ENCODE measurements around the gene THEM4.
"Not testable (repeated sequence)": the region's sequence is repeated elsewhere in the genome, so short reads cannot be mapped to it uniquely, and the experiment has no call there.

The THEM4 gene

DNA sequence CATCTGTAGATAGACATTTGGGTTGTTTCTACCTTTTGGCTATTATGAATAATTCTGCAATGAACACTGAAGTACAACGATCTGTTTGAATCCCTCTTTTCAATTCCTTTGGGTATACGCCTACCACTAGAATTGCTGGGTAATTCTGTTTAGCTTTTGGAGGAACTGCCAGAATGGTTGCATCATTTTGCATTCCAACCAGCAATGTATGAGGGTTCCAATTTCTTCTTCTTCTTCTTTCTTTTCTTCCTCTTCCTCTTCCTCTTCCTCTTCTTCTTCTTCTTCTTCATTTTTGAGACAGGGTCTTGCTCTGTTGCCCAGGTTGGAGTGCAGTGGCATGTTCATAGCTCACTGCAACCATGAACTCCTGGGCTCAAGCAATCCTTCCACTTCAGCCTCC, 42.0 kb downstream of the THEM4 start:
- peaks cover 4% of the 10 kb centered on the region for H3K36me3 Mint-ChIP-seq (ENCODE audit: low read depth)
- no peaks in the 10 kb centered on the region for H3K9me3 Mint-ChIP-seq
- H3K27ac Mint-ChIP-seq = no peak overlapping the region
- H3K27me3 Mint-ChIP-seq = no peaks in the 10 kb centered on the region
- no peak overlapping the region for H3K4me3 Mint-ChIP-seq
- H3K4me1 Mint-ChIP-seq (ENCODE audit: low read depth) = peaks cover 11% of the 10 kb centered on the region
- no peak for DNase-seq

GRCh38 chr1:151864411-151864810, 44.9 kb downstream of the THEM4 start:
- DNase-seq = no peak
- no peaks in the 10 kb centered on the region for H3K36me3 Mint-ChIP-seq (ENCODE audit: low read depth)
- H3K4me1 Mint-ChIP-seq (ENCODE audit: low read depth) = peaks cover 11% of the 10 kb centered on the region
- no peak overlapping the region for H3K27ac Mint-ChIP-seq
- no peaks in the 10 kb centered on the region for H3K27me3 Mint-ChIP-seq
- H3K9me3 Mint-ChIP-seq = no peaks in the 10 kb centered on the region
- no peak overlapping the region for H3K4me3 Mint-ChIP-seq

GRCh38 chr1:151862604-151863003, 46.7 kb downstream of the THEM4 start:
- Mint-ChIP-seq H3K36me3 (ENCODE audit: low read depth) (no peaks in the 10 kb centered on the region), H3K4me3 (no peak overlapping the region), H3K4me1 (ENCODE audit: low read depth) (peaks cover 2% of the 10 kb centered on the region), H3K27ac (no peak overlapping the region), H3K27me3 (no peaks in the 10 kb centered on the region), H3K9me3 (no peaks in the 10 kb centered on the region)
- no peak for DNase-seq

DNA sequence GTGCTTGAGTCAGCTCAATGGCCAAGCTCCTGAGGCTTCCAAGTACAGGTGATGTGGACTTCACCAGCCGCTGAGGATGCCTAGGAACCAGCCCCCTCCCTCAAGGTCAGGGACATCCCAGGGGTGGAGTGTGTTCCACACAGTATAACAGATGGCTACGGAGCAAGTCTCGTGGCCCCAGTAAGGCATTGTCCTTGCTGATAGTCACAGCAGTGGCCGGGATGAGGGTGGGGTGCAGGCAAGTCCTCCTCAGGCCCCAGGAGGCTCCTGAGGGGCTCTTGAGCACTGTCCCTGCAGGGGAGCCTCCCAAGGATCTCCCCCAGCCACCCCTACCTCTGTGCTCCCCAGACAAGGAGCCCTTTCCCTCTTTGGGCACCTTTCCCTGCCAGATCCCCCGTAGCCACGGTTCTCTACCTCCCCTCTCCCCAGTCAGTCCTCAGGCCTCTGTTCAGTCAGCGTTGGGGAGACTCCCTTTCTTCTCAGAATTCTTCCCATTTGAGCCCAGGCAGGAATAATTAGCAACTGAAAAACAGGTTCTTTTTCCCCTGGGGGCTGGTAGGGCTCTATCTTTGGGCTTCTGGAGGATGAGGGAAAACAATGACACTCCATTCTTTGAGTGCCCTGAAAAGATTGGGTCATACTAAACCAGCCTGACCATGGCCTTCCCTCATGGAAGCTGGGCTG, 48.7 kb downstream of the THEM4 start:
- H3K27ac Mint-ChIP-seq = no peak overlapping the region
- DNase-seq = no peak
- H3K9me3 Mint-ChIP-seq = no peaks in the 10 kb centered on the region
- no peaks in the 10 kb centered on the region for H3K27me3 Mint-ChIP-seq
- no peak overlapping the region for H3K4me3 Mint-ChIP-seq
- H3K4me1 Mint-ChIP-seq (ENCODE audit: low read depth) = no peaks in the 10 kb centered on the region
- H3K36me3 Mint-ChIP-seq (ENCODE audit: low read depth) = no peaks in the 10 kb centered on the region

- no peak overlapping the region for H3K4me3 Mint-ChIP-seq
- no peaks in the 10 kb centered on the region for H3K4me1 Mint-ChIP-seq (ENCODE audit: low read depth)
- no peaks in the 10 kb centered on the region for H3K27me3 Mint-ChIP-seq
- H3K9me3 Mint-ChIP-seq = no peaks in the 10 kb centered on the region
- peaks cover 2% of the 10 kb centered on the region for H3K36me3 Mint-ChIP-seq (ENCODE audit: low read depth)
- DNase-seq = no peak
- no peak overlapping the region for H3K27ac Mint-ChIP-seq
Observed at GRCh38 chr1:151859891-151860293, 49.4 kb downstream of the THEM4 start.

DNA sequence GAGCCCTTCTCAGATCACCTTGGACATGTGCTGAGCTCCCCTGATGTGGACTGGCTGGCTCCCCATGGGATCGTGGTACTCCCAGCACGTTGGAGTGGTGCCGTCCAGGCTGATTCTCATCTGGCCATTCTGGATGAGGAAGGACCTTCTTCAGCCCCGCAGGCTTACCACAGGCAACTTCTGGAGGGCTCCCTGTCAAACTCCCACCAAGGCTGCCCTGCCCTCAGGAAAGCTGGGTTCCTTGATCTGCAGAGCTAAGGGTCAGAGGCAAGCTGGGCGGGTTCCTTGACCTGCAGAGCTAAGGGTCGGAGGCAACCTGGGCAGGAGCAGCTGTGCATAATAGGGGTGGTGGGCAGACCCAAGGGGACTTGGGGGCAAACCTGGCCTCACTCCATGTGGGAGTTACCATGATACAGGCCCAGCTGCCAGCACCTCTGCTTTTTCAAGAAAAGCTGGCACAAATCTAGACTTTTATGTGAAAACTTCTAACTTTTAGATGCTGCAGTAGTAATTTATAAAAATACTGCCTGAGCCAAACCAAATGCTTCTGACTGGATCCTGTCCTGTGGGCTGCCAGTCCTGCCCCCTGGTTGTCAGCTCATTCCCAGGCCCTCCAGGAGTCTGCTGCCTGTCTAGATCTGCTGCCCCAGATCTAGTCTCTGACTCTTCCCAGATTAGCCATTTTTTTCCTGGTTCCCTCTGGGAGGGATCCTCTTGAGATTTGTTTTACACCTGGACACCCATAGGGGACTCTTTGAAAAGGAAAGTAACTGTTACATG, 50.2 kb downstream of the THEM4 start:
- no peaks in the 10 kb centered on the region for H3K4me1 Mint-ChIP-seq (ENCODE audit: low read depth)
- DNase-seq = no peak

GRCh38 chr1:151858030-151858746, 51.1 kb downstream of the THEM4 start:
- Mint-ChIP-seq H3K4me3 (no peak overlapping the region), H3K27me3 (no peaks in the 10 kb centered on the region), H3K4me1 (ENCODE audit: low read depth) (no peaks in the 10 kb centered on the region), H3K27ac (no peak overlapping the region), H3K36me3 (ENCODE audit: low read depth) (peaks cover 3% of the 10 kb centered on the region), H3K9me3 (no peaks in the 10 kb centered on the region)
- no peak for DNase-seq

More for the DNA sequence above, 50.2 kb downstream of the THEM4 start:
- Mint-ChIP-seq H3K27ac (no peak overlapping the region), H3K9me3 (no peaks in the 10 kb centered on the region), H3K4me3 (no peak overlapping the region), H3K27me3 (no peaks in the 10 kb centered on the region), H3K36me3 (ENCODE audit: low read depth) (peaks cover 3% of the 10 kb centered on the region)

- Mint-ChIP-seq H3K9me3 (no peaks in the 10 kb centered on the region), H3K36me3 (ENCODE audit: low read depth) (peaks cover 15% of the 10 kb centered on the region), H3K4me1 (ENCODE audit: low read depth) (no peaks in the 10 kb centered on the region), H3K4me3 (no peak overlapping the region), H3K27me3 (no peaks in the 10 kb centered on the region), H3K27ac (no peak overlapping the region)
- DNase-seq = no peak
Observed at GRCh38 chr1:151855933-151856332, 53.4 kb downstream of the THEM4 start.

GRCh38 chr1:151855516-151855915, 53.8 kb downstream of the THEM4 start:
- peaks cover 16% of the 10 kb centered on the region for H3K36me3 Mint-ChIP-seq (ENCODE audit: low read depth)
- H3K4me1 Mint-ChIP-seq (ENCODE audit: low read depth); H3K27ac Mint-ChIP-seq; H3K4me3 Mint-ChIP-seq; DNase-seq; H3K9me3 Mint-ChIP-seq; H3K27me3 Mint-ChIP-seq: not testable (repeated sequence)

DNA sequence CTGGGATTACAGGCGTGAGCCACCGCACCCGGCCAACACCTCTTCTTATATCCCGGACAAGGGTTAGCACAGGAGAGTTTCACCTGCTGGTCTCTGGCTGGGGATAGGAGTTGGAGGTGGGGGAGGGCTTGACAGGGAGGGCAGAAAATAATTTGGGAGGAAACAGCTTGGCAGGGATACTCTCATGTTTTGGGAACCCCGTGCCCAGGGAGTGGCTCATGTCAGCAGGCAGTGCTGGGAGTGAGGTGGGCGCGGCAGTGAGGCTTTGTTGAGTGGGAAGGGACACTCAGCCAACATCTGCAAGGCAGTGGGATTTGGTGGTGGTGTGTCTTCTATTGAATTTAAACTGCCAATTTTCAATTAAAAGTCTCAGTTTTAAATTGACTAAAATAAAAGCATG, 54.7 kb downstream of the THEM4 start:
- H3K4me3 Mint-ChIP-seq = no peak overlapping the region
- peaks cover 19% of the 10 kb centered on the region for H3K36me3 Mint-ChIP-seq (ENCODE audit: low read depth)
- no peak overlapping the region for H3K27ac Mint-ChIP-seq
- peaks cover 2% of the 10 kb centered on the region for H3K4me1 Mint-ChIP-seq (ENCODE audit: low read depth)
- H3K9me3 Mint-ChIP-seq = no peaks in the 10 kb centered on the region
- H3K27me3 Mint-ChIP-seq = no peaks in the 10 kb centered on the region
- DNase-seq = no peak

DNA sequence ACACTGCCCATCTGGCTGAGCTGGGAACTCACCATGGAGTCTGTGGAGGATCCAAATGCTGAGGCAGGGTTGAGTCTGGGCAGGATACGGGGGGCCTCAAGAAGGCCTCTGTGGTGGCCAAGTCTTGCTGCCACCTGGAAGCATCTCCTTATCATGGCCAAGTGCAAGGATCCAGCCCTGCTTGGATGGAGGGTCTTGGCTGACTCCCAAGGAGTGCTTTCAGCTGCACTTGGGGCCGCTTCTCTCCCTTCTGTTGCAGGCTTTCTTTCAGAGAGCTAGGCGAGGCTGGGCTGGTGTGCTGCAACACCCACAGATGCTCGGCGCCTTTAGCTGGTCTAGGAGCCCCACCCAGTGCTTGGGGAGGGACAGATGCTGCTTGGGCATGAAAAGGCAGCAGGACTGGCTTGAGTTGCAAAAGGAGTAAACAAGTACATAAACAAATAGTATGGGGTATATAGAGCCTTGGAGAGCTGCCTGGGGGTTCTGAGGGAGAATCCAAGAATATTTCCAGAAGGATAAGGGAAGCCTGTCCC, 55.8 kb downstream of the THEM4 start, which contains the start of gene THEM5:
TSS of gene THEM5 (minus strand) at position 302 of the 533 bp plus-strand sequence. CDS start at position 155, 147 bp downstream.
- DNase-seq = no peak
- no peak within 1 kb of the TSS for H3K4me3 Mint-ChIP-seq
- H3K9me3 Mint-ChIP-seq = no peaks in the 10 kb centered on the region
- no peaks in the 10 kb centered on the region for H3K27me3 Mint-ChIP-seq
- H3K4me1 Mint-ChIP-seq (ENCODE audit: low read depth) = peaks cover 11% of the 10 kb centered on the region
- H3K27ac Mint-ChIP-seq = no peak within 1 kb of the TSS
- peaks cover 28% of the 10 kb centered on the region for H3K36me3 Mint-ChIP-seq (ENCODE audit: low read depth)

- Mint-ChIP-seq H3K36me3 (ENCODE audit: low read depth) (peaks cover 28% of the 10 kb centered on the region), H3K4me1 (ENCODE audit: low read depth) (peaks cover 18% of the 10 kb centered on the region), H3K27ac (no peak overlapping the region), H3K27me3 (no peaks in the 10 kb centered on the region), H3K4me3 (no peak overlapping the region), H3K9me3 (no peaks in the 10 kb centered on the region)
- no peak for DNase-seq
Observed at GRCh38 chr1:151852733-151853132, 56.6 kb downstream of the THEM4 start.

DNA sequence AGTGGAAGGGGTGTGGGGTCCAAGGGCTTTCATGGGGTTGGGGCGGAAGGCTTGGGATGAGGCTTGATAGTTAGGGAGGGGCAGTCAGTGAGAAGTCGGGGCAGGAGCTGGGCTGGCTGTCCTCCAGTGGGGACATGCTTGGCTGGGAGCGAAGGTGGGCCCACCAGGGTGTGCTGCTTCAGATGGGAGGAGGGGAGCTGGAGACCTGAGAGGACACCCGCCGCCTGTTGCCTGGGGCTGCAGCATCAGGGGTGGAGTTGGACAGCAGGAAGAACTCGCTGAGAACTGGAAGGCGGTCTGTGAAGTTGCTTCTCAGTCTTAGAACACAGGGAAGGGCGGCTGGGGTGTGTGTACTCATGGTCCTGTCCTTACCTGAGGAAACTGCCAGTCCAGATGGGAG, 57.4 kb downstream of the THEM4 start:
- Mint-ChIP-seq H3K27ac (no peak overlapping the region), H3K9me3 (no peaks in the 10 kb centered on the region), H3K4me3 (no peak overlapping the region), H3K27me3 (no peaks in the 10 kb centered on the region), H3K4me1 (ENCODE audit: low read depth) (peaks cover 21% of the 10 kb centered on the region), H3K36me3 (ENCODE audit: low read depth) (peaks cover 30% of the 10 kb centered on the region)
- no peak for DNase-seq

DNA sequence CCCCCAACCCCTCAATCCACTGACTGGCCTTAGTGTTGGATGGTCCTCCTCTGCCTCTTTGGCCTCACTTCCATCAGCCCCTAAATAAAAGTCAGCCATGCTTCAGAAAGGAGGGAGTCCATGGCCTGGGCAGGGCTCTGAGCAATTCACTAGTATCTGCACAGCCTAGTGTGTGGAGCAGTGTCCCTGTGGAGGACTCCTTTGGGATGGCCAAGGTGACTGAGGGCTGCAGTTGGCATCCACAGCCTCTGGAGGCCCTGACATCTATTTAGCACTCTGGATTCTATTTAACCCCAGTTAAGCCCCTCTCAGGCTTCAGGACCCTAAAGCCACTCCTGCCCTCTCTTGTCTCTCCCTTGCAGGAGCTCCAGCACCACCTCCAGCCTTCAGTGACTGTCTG, 59.4 kb downstream of the THEM4 start:
- Mint-ChIP-seq H3K9me3 (no peaks in the 10 kb centered on the region), H3K27ac (no peak overlapping the region), H3K4me1 (ENCODE audit: low read depth) (peaks cover 32% of the 10 kb centered on the region), H3K27me3 (no peaks in the 10 kb centered on the region), H3K36me3 (ENCODE audit: low read depth) (peaks cover 40% of the 10 kb centered on the region), H3K4me3 (no peak overlapping the region)
- no peak for DNase-seq

All from activated T-cell treated with anti-CD3 and anti-CD28 coated beads, Interleukin-2, amount 50 U/mL, for 24 hours (primary cell).